Parathyroid adenoma (tissue), 2 donors: ENCODE results near the gene SNTN.

Source experiments
- H2AFZ ChIP-seq: fragments of 300-600 bp; sonication (generic); one replicate; pipeline ENCODE4 v1.7.0; 2017; ENCODE audit warnings: antibody characterized with exemption, mild to moderate bottlenecking
- H3K27ac ChIP-seq: fragments of 300-600 bp; sonication (generic); one replicate; pipeline ENCODE4 v1.7.0; 2017
- H3K27me3 ChIP-seq: fragments of 300-600 bp; sonication (generic); one replicate; pipeline ENCODE4 v1.7.0; 2017; ENCODE audit warnings: low read length; ENCODE audit not compliant: control insufficient read depth, insufficient read depth
- H3K36me3 ChIP-seq: fragments of 300-600 bp; sonication (generic); one replicate; pipeline ENCODE4 v1.7.0; 2017; ENCODE audit warnings: low read length; ENCODE audit not compliant: control insufficient read depth, insufficient read depth
- H3K4me1 ChIP-seq: fragments of 300-600 bp; sonication (generic); one replicate; pipeline ENCODE4 v1.7.0; 2017; ENCODE audit warnings: control low read depth
- H3K4me2 ChIP-seq: fragments of 300-600 bp; sonication (generic); one replicate; pipeline ENCODE4 v1.7.0; 2017; ENCODE audit warnings: low read length
- H3K4me3 ChIP-seq: fragments of 300-600 bp; sonication (generic); one replicate; pipeline ENCODE4 v1.7.0; 2017; ENCODE audit warnings: low read depth, low read length
- H3K79me2 ChIP-seq: fragments of 300-600 bp; sonication (generic); one replicate; pipeline ENCODE4 v1.7.0; 2017; ENCODE audit warnings: control low read depth
- H3K9ac ChIP-seq: fragments of 300-600 bp; sonication (generic); one replicate; pipeline ENCODE4 v1.7.0; 2017; ENCODE audit warnings: mild to moderate bottlenecking
- H3K9me3 ChIP-seq: fragments of 300-600 bp; sonication (generic); one replicate; pipeline ENCODE4 v1.7.0; 2017; ENCODE audit warnings: low read length; ENCODE audit not compliant: control insufficient read depth
- TF ChIP-seq, protein P1 (sequence below): fragments of 300-600 bp; sonication (generic); IDR thresholded peaks from one replicate; pipeline ENCODE4 v1.7.0; 2017; ENCODE audit warnings: antibody characterized with exemption, mild to moderate bottlenecking
- donor health status: primary hyperparathyroidism.

SNTN gene

GRCh38 chr3:63654931-63655330 lies 2.5 kb downstream of the SNTN start:
- Histone ChIP-seq H3K9me3 (no peaks in the 10 kb centered on the region), H3K27me3 (no peaks in the 10 kb centered on the region), H3K4me2 (no peak overlapping the region), H2AFZ (no peak overlapping the region), H3K36me3 (no peaks in the 10 kb centered on the region), H3K4me3 (no peak overlapping the region), H3K9ac (no peak overlapping the region), H3K27ac (no peak overlapping the region), H3K4me1 (no peaks in the 10 kb centered on the region), H3K79me2 (no peaks in the 10 kb centered on the region)
- TF ChIP-seq, protein P1, sequence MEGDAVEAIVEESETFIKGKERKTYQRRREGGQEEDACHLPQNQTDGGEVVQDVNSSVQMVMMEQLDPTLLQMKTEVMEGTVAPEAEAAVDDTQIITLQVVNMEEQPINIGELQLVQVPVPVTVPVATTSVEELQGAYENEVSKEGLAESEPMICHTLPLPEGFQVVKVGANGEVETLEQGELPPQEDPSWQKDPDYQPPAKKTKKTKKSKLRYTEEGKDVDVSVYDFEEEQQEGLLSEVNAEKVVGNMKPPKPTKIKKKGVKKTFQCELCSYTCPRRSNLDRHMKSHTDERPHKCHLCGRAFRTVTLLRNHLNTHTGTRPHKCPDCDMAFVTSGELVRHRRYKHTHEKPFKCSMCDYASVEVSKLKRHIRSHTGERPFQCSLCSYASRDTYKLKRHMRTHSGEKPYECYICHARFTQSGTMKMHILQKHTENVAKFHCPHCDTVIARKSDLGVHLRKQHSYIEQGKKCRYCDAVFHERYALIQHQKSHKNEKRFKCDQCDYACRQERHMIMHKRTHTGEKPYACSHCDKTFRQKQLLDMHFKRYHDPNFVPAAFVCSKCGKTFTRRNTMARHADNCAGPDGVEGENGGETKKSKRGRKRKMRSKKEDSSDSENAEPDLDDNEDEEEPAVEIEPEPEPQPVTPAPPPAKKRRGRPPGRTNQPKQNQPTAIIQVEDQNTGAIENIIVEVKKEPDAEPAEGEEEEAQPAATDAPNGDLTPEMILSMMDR: no peak

- Histone ChIP-seq H3K9ac (no peak overlapping the region), H3K79me2 (no peaks in the 10 kb centered on the region), H3K36me3 (no peaks in the 10 kb centered on the region), H3K4me1 (no peaks in the 10 kb centered on the region), H3K27ac (no peak overlapping the region), H2AFZ (no peak overlapping the region), H3K27me3 (no peaks in the 10 kb centered on the region), H3K4me2 (no peak overlapping the region), H3K9me3 (no peaks in the 10 kb centered on the region), H3K4me3 (no peak overlapping the region)
- TF ChIP-seq, protein P1: no peak
These were observed 3.0 kb downstream of the SNTN start for GRCh38 chr3:63655519-63655918.

GRCh38 chr3:63656786-63657185 lies 4.3 kb downstream of the SNTN start:
- no peak overlapping the region for H2AFZ ChIP-seq
- no peaks in the 10 kb centered on the region for H3K27me3 ChIP-seq
- H3K36me3 ChIP-seq: no peaks in the 10 kb centered on the region
- TF ChIP-seq, protein P1: no peak
- no peak overlapping the region for H3K9ac ChIP-seq
- no peak overlapping the region for H3K4me2 ChIP-seq
- H3K27ac ChIP-seq: no peak overlapping the region
- H3K9me3 ChIP-seq: no peaks in the 10 kb centered on the region
- H3K4me1 ChIP-seq: no peaks in the 10 kb centered on the region
- H3K79me2 ChIP-seq: no peaks in the 10 kb centered on the region
- no peak overlapping the region for H3K4me3 ChIP-seq

- Histone ChIP-seq H3K4me3 (no peak overlapping the region), H3K27me3 (no peaks in the 10 kb centered on the region), H3K36me3 (no peaks in the 10 kb centered on the region), H3K4me2 (no peak overlapping the region), H3K27ac (no peak overlapping the region), H3K4me1 (no peaks in the 10 kb centered on the region), H3K9me3 (no peaks in the 10 kb centered on the region), H3K9ac (no peak overlapping the region), H2AFZ (no peak overlapping the region), H3K79me2 (no peaks in the 10 kb centered on the region)
- TF ChIP-seq, protein P1: no peak
These were observed 8.8 kb downstream of the SNTN start for GRCh38 chr3:63661242-63661641.

DNA sequence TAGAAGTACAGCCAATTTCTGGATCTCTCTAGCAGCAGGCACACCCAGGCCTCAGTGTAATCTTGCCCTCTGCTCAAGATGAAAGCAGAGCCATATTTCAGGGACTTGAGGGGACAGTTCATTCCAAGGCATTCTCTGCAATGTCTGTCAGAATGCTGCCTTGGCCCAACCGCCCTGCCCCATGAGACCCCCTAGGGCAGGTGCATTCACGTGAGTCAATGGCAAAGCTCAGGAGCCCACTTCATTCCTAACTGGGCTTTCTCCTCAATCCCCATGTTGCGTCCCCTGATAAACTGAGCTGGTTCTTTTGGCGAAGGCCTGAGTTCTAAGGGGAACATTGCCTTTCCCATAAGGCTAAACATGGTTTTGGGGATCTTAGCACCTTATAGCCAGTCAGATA lies 9.5 kb downstream of the SNTN start:
- no peak overlapping the region for H3K4me3 ChIP-seq
- TF ChIP-seq, protein P1: no peak
- no peaks in the 10 kb centered on the region for H3K4me1 ChIP-seq
- H3K36me3 ChIP-seq: no peaks in the 10 kb centered on the region
- no peak overlapping the region for H3K27ac ChIP-seq
- no peaks in the 10 kb centered on the region for H3K79me2 ChIP-seq
- no peak overlapping the region for H3K9ac ChIP-seq
- no peak overlapping the region for H2AFZ ChIP-seq
- H3K4me2 ChIP-seq: no peak overlapping the region
- H3K27me3 ChIP-seq: no peaks in the 10 kb centered on the region
- no peaks in the 10 kb centered on the region for H3K9me3 ChIP-seq
